B cell (primary cell): ENCODE measurements around the gene PYHIN1. TPM values are rescaled to one million over a fixed set of nuclear protein-coding genes. Genes with fewer than 3 reads are reported as not detected.

Experiments
- ATAC-seq: fragments of 200-7000 bp; cut with Tn5 transposase; one replicate; pipeline ENCODE4 v1.10.0; 2021; ENCODE audit warnings: low read depth, mild to moderate bottlenecking, moderate number of reproducible peaks, moderate library complexity
- CTCF ChIA-PET: fragments of 350-600 bp; sonication (Branson Sonifier 250); formaldehyde crosslinking; loops from one replicate; lab custom pipeline; 2021; ENCODE audit warnings: antibody characterized with exemption, inconsistent platforms; lab: Charles Lee
- POLR2A ChIA-PET: fragments of 350-600 bp; sonication (Branson Sonifier 250); formaldehyde crosslinking; loops from one replicate; lab custom pipeline; 2021; ENCODE audit warnings: antibody characterized with exemption; lab: Charles Lee
- DNase-seq: peaks from one replicate; pipeline ENCODE4 v3.0.0; 2013
- H2AFZ ChIP-seq: 2 replicates; pipeline ENCODE4 v1.6.1; 2012; ENCODE audit warnings: mild to moderate bottlenecking, low read depth, low read length; ENCODE audit not compliant: insufficient read depth, poor library complexity, severe bottlenecking
- H3K27ac ChIP-seq, 2 donors: 1 replicate in 1 of 2; 2 replicates in 1 of 2; pipeline ENCODE4 v1.5.1; 2012 to 2013; ENCODE audit warnings: low read length in 2 of 2, mild to moderate bottlenecking in 2 of 2, moderate library complexity in 1 of 2
- H3K27me3 ChIP-seq, 4 experiments: fragments of 200-600 bp in 1 of 4; sonication (generic) in 1 of 4; replicated peaks in 1 of 4; 1 replicate in 2 of 4; 2 replicates in 2 of 4; pipeline versions ENCODE4 v1.6.1 to v1.7.0; 2013 to 2016; ENCODE audit warnings: low read length in 3 of 4, mild to moderate bottlenecking in 2 of 4, mixed read lengths in 1 of 4, moderate library complexity in 1 of 4; ENCODE audit not compliant: insufficient read depth in 4 of 4, control insufficient read depth in 3 of 4; ENCODE audit errors: control extremely low read depth in 1 of 4
- H3K36me3 ChIP-seq, 2 experiments: replicated peaks in 1 of 2; 1 replicate in 1 of 2; 2 replicates in 1 of 2; pipeline versions ENCODE4 v1.6.1 to v1.7.1; 2013; ENCODE audit warnings: low read length in 1 of 2; ENCODE audit not compliant: insufficient read depth in 2 of 2, control insufficient read depth in 1 of 2; ENCODE audit errors: control extremely low read depth in 1 of 2, extremely low read depth in 1 of 2
- H3K4me1 ChIP-seq, 2 donors: fragments of 200-600 bp in 1 of 2; sonication (generic) in 1 of 2; 1 replicate in 1 of 2; 2 replicates in 1 of 2; pipeline versions ENCODE4 v1.5.1 to v1.6.1; 2013 to 2017; ENCODE audit warnings: low read length in 2 of 2; ENCODE audit not compliant: control insufficient read depth in 2 of 2, insufficient read depth in 2 of 2
- H3K4me2 ChIP-seq: replicated peaks from 2 replicates; pipeline ENCODE3; 2012; ENCODE audit warnings: mild to moderate bottlenecking, low read depth, low read length; ENCODE audit not compliant: poor library complexity, severe bottlenecking
- H3K4me3 ChIP-seq, 5 experiments: fragments of 200-600 bp in 1 of 5; sonication (generic) in 1 of 5; 1 replicate in 3 of 5; 2 replicates in 2 of 5; pipeline versions ENCODE4 v1.5.1 to v1.7.0; 2011 to 2016; ENCODE audit warnings: low read length in 4 of 5, mild to moderate bottlenecking in 4 of 5, low read depth in 2 of 5, control low read depth in 1 of 5, moderate library complexity in 1 of 5; ENCODE audit not compliant: insufficient read depth in 1 of 5; ENCODE audit errors: control extremely low read depth in 1 of 5, extremely low read depth in 1 of 5
- H3K79me2 ChIP-seq: fragments of 200-600 bp; sonication (generic); one replicate; pipeline ENCODE4 v1.6.0; 2016; ENCODE audit warnings: low read length; ENCODE audit not compliant: control insufficient read depth, insufficient read depth
- H3K9ac ChIP-seq: fragments of 200-600 bp; sonication (generic); 2 replicates; pipeline ENCODE4 v1.6.1; 2017; ENCODE audit warnings: mild to moderate bottlenecking, low read length, moderate library complexity
- H3K9me3 ChIP-seq, 3 donors: one replicate each; pipeline versions ENCODE4 v1.6.1 to v1.7.1; 2013; ENCODE audit warnings: low read length in 2 of 3; ENCODE audit not compliant: control insufficient read depth in 2 of 3, insufficient read depth in 1 of 3; ENCODE audit errors: control extremely low read depth in 1 of 3
- H4K20me1 ChIP-seq: 2 replicates; pipeline ENCODE4 v1.6.0; 2012; ENCODE audit warnings: mild to moderate bottlenecking, low read length; ENCODE audit not compliant: insufficient read depth, control insufficient read depth, poor library complexity, severe bottlenecking
- H3K27ac Mint-ChIP-seq: one replicate; pipeline ENCODE4 v1.8.0; 2021; ENCODE audit warnings: mixed read lengths
- H3K27me3 Mint-ChIP-seq: one replicate; pipeline ENCODE4 v1.8.0; 2021; ENCODE audit warnings: mixed read lengths
- H3K4me1 Mint-ChIP-seq: one replicate; pipeline ENCODE4 v1.8.0; 2021; ENCODE audit warnings: mixed read lengths
- H3K4me3 Mint-ChIP-seq: one replicate; pipeline ENCODE4 v1.8.0; 2021; ENCODE audit warnings: mixed read lengths
- H3K9me3 Mint-ChIP-seq: one replicate; pipeline ENCODE4 v1.8.0; 2022; ENCODE audit warnings: mixed read lengths; ENCODE audit not compliant: insufficient read depth
- EZH2 ChIP-seq: IDR thresholded peaks from 2 replicates; pipeline ENCODE4 v1.6.1; 2012; ENCODE audit warnings: borderline replicate concordance, low read depth, mild to moderate bottlenecking, moderate library complexity, low read length; ENCODE audit not compliant: insufficient read depth, poor library complexity, severe bottlenecking
- WGBS: methylation state at CpG from one replicate; pipeline ENCODE4 v1.1.5; 2013; ENCODE audit warnings: missing lambda C conversion rate; ENCODE audit not compliant: insufficient coverage; 5-methylcytosine and 5-hydroxymethylcytosine counted together
- intact Hi-C: fragments of 100-400 bp; cut with micrococcal nuclease; formaldehyde crosslinking; loops from one replicate; pipeline ENCODE4 v1.10.0; 2022
- polyA plus RNA-seq: library from polyadenylated mRNA; depleted of rRNA; stranded (reverse); fragments of >200 nt; gene quantifications from 2 replicates; pipeline ENCODE4 v1.2.3, GENCODE V29; 2012
- total RNA-seq, 2 donors: library from RNA; stranded (reverse); fragments of 120-200 nt in 1 of 2; gene quantifications; 1 replicate in 1 of 2; 2 replicates in 1 of 2; pipeline versions ENCODE4 v1.2.3 to v1.2.4, GENCODE V29; 2013 to 2022
- TF ChIP-seq, protein P1 (sequence below): fragments of 200-600 bp; IDR thresholded peaks from one replicate; pipeline ENCODE4 v1.8.0; 2022; ENCODE audit warnings: antibody characterized with exemption, mild to moderate bottlenecking

The PYHIN1 gene
- total and polyA plus RNA-seq, 2 donors (not counting 1 experiment from before 2014, with no cell fraction given), result 8.6 to 13.9 TPM

DNA sequence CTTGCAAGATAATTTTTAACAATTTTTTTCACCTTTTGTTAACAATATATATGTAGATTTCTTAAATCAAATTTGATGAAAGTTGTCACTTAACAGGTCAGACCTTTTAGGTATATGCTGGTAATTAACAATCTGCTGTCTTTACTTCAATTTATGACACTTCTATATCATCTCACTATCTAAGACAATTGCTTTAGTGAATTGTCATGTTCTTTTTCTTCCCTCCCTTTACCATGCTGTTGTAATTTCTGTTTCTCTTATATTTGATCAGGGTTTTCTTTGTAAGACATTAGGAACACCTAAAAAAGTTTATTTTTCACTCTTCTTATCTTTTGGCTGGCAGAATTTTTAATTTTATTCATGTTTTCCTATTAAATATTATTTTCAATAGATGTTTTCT lies 80.4 kb downstream of the PYHIN1 start:
- intact Hi-C loops, result loop anchor here (10.0 kb wide), 2 partner anchors 617 to 727 kb away; partner anchors contain the start of genes CD1C and OR10T2
- no peak overlapping the region for H2AFZ ChIP-seq
- Mint-ChIP-seq H3K9me3 (no peaks in the 10 kb centered on the region), H3K4me3 (peak overlapping the region; percentile 89), H3K4me1 (peaks cover 66% of the 10 kb centered on the region), H3K27ac (peak overlapping the region; percentile 82), H3K27me3 (no peaks in the 10 kb centered on the region)
- H3K27me3 ChIP-seq, result no peaks in the 10 kb centered on the region
- peaks cover 4% of the 10 kb centered on the region for H4K20me1 ChIP-seq
- H3K4me2 ChIP-seq, result peak overlapping the region; percentile 85
- TF ChIP-seq EZH2, result no peak
- TF ChIP-seq, protein P1, sequence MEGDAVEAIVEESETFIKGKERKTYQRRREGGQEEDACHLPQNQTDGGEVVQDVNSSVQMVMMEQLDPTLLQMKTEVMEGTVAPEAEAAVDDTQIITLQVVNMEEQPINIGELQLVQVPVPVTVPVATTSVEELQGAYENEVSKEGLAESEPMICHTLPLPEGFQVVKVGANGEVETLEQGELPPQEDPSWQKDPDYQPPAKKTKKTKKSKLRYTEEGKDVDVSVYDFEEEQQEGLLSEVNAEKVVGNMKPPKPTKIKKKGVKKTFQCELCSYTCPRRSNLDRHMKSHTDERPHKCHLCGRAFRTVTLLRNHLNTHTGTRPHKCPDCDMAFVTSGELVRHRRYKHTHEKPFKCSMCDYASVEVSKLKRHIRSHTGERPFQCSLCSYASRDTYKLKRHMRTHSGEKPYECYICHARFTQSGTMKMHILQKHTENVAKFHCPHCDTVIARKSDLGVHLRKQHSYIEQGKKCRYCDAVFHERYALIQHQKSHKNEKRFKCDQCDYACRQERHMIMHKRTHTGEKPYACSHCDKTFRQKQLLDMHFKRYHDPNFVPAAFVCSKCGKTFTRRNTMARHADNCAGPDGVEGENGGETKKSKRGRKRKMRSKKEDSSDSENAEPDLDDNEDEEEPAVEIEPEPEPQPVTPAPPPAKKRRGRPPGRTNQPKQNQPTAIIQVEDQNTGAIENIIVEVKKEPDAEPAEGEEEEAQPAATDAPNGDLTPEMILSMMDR, result no peak
- peaks cover 75% of the 10 kb centered on the region for H3K79me2 ChIP-seq
- H3K27ac ChIP-seq, result peak overlapping the region; percentile 4 to 72
- DNase-seq, result no peak
- peaks cover 2 to 25% of the 10 kb centered on the region in 2 experiments for H3K36me3 ChIP-seq
- peak overlapping the region; percentile 99 for H3K9ac ChIP-seq
- H3K9me3 ChIP-seq, result no peaks in the 10 kb centered on the region
- POLR2A ChIA-PET, result no interaction called here
- peaks cover 57 to 60% of the 10 kb centered on the region in 2 donors for H3K4me1 ChIP-seq
- CTCF ChIA-PET, result no interaction called here
- no peak for ATAC-seq
- peak overlapping the region; percentile 71 to 100 (median 91) for H3K4me3 ChIP-seq

DNA sequence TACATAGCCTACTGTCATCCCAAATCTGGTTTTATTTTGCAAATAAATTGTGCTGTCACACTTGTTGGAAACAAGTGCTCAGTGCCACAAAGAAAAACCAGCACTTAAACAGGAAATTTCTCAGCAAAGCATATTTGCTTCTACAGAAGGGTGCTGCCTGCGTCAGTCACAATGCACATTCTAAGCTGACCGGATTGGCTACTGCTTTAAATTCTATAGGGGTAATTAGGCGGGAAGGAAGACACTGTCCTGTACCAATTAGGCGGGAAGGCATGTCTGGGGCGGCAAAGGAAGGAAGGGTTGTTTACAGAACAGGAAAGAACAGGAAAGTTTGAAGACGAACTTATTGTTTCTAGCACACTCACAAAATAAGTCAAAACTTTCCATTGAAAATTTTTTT lies 81.1 kb downstream of the PYHIN1 start:
- Histone ChIP-seq H3K4me1 (peaks cover 58 to 59% of the 10 kb centered on the region in 2 donors), H4K20me1 (peaks cover 9% of the 10 kb centered on the region), H3K36me3 (peaks cover 3 to 33% of the 10 kb centered on the region in 2 experiments), H2AFZ (peak overlapping the region; percentile 12), H3K4me2 (peak overlapping the region; percentile 85), H3K4me3 (peak overlapping the region; percentile 71 to 100 (median 91)), H3K27me3 (no peaks in the 10 kb centered on the region), H3K9ac (peak overlapping the region; percentile 99), H3K79me2 (peaks cover 82% of the 10 kb centered on the region), H3K9me3 (no peaks in the 10 kb centered on the region), H3K27ac (peak overlapping the region; percentile 4 to 72)
- TF ChIP-seq EZH2, result no peak
- TF ChIP-seq, protein P1, result no peak
- H3K4me1 Mint-ChIP-seq, result peaks cover 63% of the 10 kb centered on the region
- WGBS, result 0% methylated on average over 3 of the region's 6 CpGs
- intact Hi-C loops, result loop anchor here (10.0 kb wide), 2 partner anchors 618 to 728 kb away; partner anchors contain the start of genes CD1C and OR10T2
- DNase-seq (peak; percentile 39), ATAC-seq (no peak)
- POLR2A ChIA-PET, result no interaction called here
- no peaks in the 10 kb centered on the region for H3K9me3 Mint-ChIP-seq
- peak overlapping the region; percentile 89 for H3K4me3 Mint-ChIP-seq
- H3K27me3 Mint-ChIP-seq, result no peaks in the 10 kb centered on the region
- peak overlapping the region; percentile 91 for H3K27ac Mint-ChIP-seq
- CTCF ChIA-PET, result interaction anchor here (0.6 to 1.8 kb wide), 3 partner anchors 10 to 140 kb away, joined by 3 to 4 read pairs (median 4); a partner anchor contains a TSS
